Neural cell (in vitro differentiated cells): ENCODE results near the gene SERPINA6. TPM values are rescaled to one million over a fixed set of nuclear protein-coding genes. Genes with fewer than 3 reads are reported as not detected.
"Not testable (repeated sequence)": the region's sequence is repeated elsewhere in the genome, so short reads cannot be mapped to it uniquely, and the experiment has no call there.

ENCODE experiments used
- H2AFZ ChIP-seq: fragments of 200-600, 300-800 bp; sonication (generic), shearing (Covaris generic); 2 replicates; pipeline ENCODE4 v1.6.0; 2014; ENCODE audit warnings: low read depth, mild to moderate bottlenecking, antibody characterized with exemption, low read length, moderate library complexity
- H3F3A ChIP-seq: fragments of 200-600 bp; shearing (Covaris generic); 2 replicates; pipeline ENCODE4 v1.6.1; 2016; ENCODE audit warnings: mild to moderate bottlenecking, moderate library complexity, mixed read lengths, antibody characterized with exemption, low read length; ENCODE audit not compliant: insufficient read depth, poor library complexity, severe bottlenecking
- H3K27ac ChIP-seq: fragments of 200-600, 300-800 bp; sonication (generic), shearing (Covaris generic); 2 replicates; pipeline ENCODE4 v1.5.1; 2014; ENCODE audit warnings: mild to moderate bottlenecking, low read length, moderate library complexity
- H3K27me3 ChIP-seq: fragments of 300-800, 200-600 bp; sonication (generic), shearing (Covaris generic); 2 replicates; pipeline ENCODE4 v1.6.0; 2014; ENCODE audit warnings: mild to moderate bottlenecking, low read depth, low read length, moderate library complexity; ENCODE audit not compliant: insufficient read depth
- H3K36me3 ChIP-seq: fragments of 300-800, 200-600 bp; sonication (generic), shearing (Covaris generic); 2 replicates; pipeline ENCODE4 v1.5.1; 2014; ENCODE audit warnings: mild to moderate bottlenecking, antibody characterized with exemption, low read length, moderate library complexity; ENCODE audit not compliant: insufficient read depth
- H3K4me2 ChIP-seq: fragments of 300-800, 200-600 bp; sonication (generic), shearing (Covaris generic); 2 replicates; pipeline ENCODE4 v1.6.0; 2014; ENCODE audit warnings: mild to moderate bottlenecking, low read length
- H3K4me3 ChIP-seq: fragments of 300-800, 200-600 bp; sonication (generic), shearing (Covaris generic); 2 replicates; pipeline ENCODE4 v1.5.1; 2014; ENCODE audit warnings: mild to moderate bottlenecking, low read length, moderate library complexity
- H3K79me2 ChIP-seq: fragments of 200-600 bp; shearing (Covaris generic); replicated peaks from 2 replicates; pipeline ENCODE4 v1.6.0; 2014; ENCODE audit warnings: mild to moderate bottlenecking, low read length, moderate library complexity; ENCODE audit not compliant: insufficient read depth
- H3K9ac ChIP-seq: fragments of 300-800, 200-600 bp; sonication (generic), shearing (Covaris generic); 2 replicates; pipeline ENCODE4 v1.6.1; 2016; ENCODE audit warnings: mild to moderate bottlenecking, low read length, mixed read lengths
- H3K9me2 ChIP-seq: fragments of 200-600 bp; shearing (Covaris generic); 2 replicates; pipeline ENCODE4 v1.6.1; 2016; ENCODE audit warnings: mild to moderate bottlenecking, low read length, mixed read lengths; ENCODE audit not compliant: insufficient read depth
- H3K9me3 ChIP-seq: fragments of 200-600, 300-800 bp; sonication (generic), shearing (Covaris generic); 2 replicates; pipeline ENCODE4 v1.6.1; 2016; ENCODE audit warnings: mild to moderate bottlenecking, mixed run types, low read length, moderate library complexity, mixed read lengths
- H4K20me1 ChIP-seq: fragments of 200-600 bp; shearing (Covaris generic); 2 replicates; pipeline ENCODE4 v1.6.1; 2016; ENCODE audit warnings: mild to moderate bottlenecking, mixed run types; ENCODE audit not compliant: insufficient read depth
- EP300 ChIP-seq: fragments of 450-650 bp; conservative IDR thresholded peaks from 2 replicates; pipeline ENCODE4 v1.6.1; 2014; ENCODE audit warnings: antibody characterized with exemption, mild to moderate bottlenecking, moderate library complexity; ENCODE audit not compliant: poor library complexity, severe bottlenecking
- EZH2 ChIP-seq: fragments of 200-600, 300-800 bp; shearing (Covaris generic), sonication (generic); IDR thresholded peaks from 2 replicates; pipeline ENCODE4 v1.6.1; 2014; ENCODE audit warnings: antibody characterized with exemption, low read length, borderline replicate concordance, mild to moderate bottlenecking; ENCODE audit not compliant: insufficient read depth, poor library complexity, severe bottlenecking
- MXI1 ChIP-seq: fragments of 450-650 bp; conservative IDR thresholded peaks from 2 replicates; pipeline ENCODE4 v1.6.1; 2014; ENCODE audit warnings: antibody characterized with exemption, mild to moderate bottlenecking; ENCODE audit not compliant: poor library complexity, severe bottlenecking
- POLR2AphosphoS5 ChIP-seq: IDR thresholded peaks from 2 replicates; pipeline ENCODE4 v1.6.1; 2012
- RAD21 ChIP-seq: fragments of 450-650 bp; conservative IDR thresholded peaks from 2 replicates; pipeline ENCODE4 v1.6.1; 2014; ENCODE audit warnings: antibody characterized with exemption, mild to moderate bottlenecking, moderate library complexity
- SMC3 ChIP-seq: fragments of 450-650 bp; conservative IDR thresholded peaks from 2 replicates; pipeline ENCODE4 v1.6.1; 2014; ENCODE audit warnings: antibody characterized with exemption, mild to moderate bottlenecking, moderate library complexity; ENCODE audit not compliant: poor library complexity
- TAF1 ChIP-seq: IDR thresholded peaks from 2 replicates; pipeline ENCODE4 v1.6.1; 2012; ENCODE audit warnings: low read depth
- polyA plus RNA-seq: library from polyadenylated mRNA; depleted of rRNA; stranded (reverse); fragments of >200 nt; gene quantifications from 2 replicates; pipeline ENCODE4 v1.2.3, GENCODE V29; 2014
- TF ChIP-seq, protein P1 (sequence below): IDR thresholded peaks from 2 replicates; pipeline ENCODE4 v1.6.1; 2012; ENCODE audit warnings: borderline replicate concordance
- TF ChIP-seq, protein P2 (sequence below): fragments of 450-650 bp; IDR thresholded peaks from 2 replicates; pipeline ENCODE4 v1.5.1; 2014; ENCODE audit warnings: antibody characterized with exemption, mild to moderate bottlenecking, moderate library complexity; ENCODE audit not compliant: poor library complexity, severe bottlenecking

Gene SERPINA6
- polyA plus RNA-seq, 1 donor from 2014 or later: not detected

DNA sequence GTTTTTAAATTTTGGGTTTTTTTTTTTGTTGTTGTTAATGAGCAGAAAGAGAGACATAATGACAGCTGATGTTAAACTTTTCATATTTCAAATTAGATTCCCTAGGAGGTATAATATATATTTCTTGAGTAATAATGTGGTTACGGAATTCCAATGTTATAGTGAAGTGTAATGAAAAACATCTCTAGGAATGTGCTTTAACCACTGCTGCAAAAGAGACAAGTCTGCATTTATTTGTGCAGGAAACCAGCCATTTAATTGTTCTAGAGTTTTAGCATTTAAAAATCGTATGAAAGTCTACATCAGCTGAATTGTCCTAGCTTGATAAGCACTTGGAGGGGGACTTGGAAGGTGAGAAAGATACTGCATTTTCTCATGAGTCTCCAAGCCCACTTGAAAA lies 44.4 kb downstream of the SERPINA6 start:
- H3K4me3 ChIP-seq: no peak overlapping the region
- no peak overlapping the region for H3K27ac ChIP-seq
- H3K9me3 ChIP-seq: no peaks in the 10 kb centered on the region
- H3K9ac ChIP-seq: no peak overlapping the region
- no peaks in the 10 kb centered on the region for H3F3A ChIP-seq
- H4K20me1 ChIP-seq: no peaks in the 10 kb centered on the region
- H3K36me3 ChIP-seq: no peaks in the 10 kb centered on the region
- TF ChIP-seq EZH2 (no peak), TAF1 (no peak), SMC3 (no peak), EP300 (no peak)
- no peak overlapping the region for H3K4me2 ChIP-seq
- no peaks in the 10 kb centered on the region for H3K27me3 ChIP-seq
- H2AFZ ChIP-seq: no peak overlapping the region
- no peaks in the 10 kb centered on the region for H3K9me2 ChIP-seq
- H3K79me2 ChIP-seq: no peaks in the 10 kb centered on the region

DNA sequence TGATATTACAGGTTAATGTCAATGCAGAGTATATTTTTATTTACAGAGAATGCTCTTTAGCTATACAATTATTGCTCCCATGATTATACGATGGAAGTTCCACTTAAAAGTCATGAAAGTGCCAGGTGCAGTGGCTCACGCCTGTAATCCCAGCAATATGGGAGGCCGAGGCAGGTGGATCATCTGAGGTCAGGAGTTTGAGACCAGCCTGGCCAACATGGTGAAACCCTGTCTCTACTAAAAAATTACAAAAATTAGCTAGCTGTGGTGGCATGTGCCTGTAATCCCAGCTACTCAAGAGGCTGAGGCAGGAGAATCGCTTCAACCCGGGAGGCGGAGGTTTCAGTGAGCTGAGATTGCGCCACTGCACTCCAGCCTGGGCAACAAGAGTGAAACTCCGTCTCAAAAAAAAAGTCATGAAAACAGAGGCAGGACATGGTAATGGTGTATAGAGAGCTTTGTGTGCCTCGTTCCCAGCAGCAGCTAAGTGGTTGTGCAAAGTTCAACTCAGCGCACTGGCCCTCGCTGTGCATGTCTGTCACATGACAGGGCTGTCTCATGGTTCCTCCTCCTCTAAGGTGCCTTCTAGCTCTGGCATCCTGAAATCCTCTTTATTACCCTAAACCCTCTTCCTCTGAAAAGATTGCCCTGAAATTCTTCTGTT lies 46.1 kb downstream of the SERPINA6 start:
- H3K27ac ChIP-seq, H3K9me3 ChIP-seq, H3K4me3 ChIP-seq, H3K79me2 ChIP-seq, H3K9ac ChIP-seq, H3F3A ChIP-seq, H4K20me1 ChIP-seq, H2AFZ ChIP-seq, H3K4me2 ChIP-seq, H3K9me2 ChIP-seq, H3K27me3 ChIP-seq, H3K36me3 ChIP-seq: not testable (repeated sequence)

DNA sequence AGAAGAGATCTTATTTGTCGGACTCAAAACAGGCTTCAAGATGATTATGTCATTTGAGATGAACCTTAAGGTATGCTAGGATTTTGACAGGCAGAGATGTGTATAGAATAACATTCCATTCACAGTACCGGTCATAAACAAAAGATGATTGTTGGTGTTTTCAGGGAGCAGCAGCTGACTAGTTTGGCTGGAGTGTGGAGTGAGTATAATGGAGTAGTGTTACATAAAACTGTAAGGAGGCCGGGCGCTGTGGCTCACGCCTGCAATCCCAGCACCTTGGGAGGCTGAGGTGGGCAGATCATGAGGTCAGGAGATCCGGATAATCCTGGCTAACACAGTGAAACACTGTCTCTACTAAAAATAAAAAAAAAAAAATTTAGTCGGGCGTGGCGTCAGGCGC lies 54.0 kb downstream of the SERPINA6 start:
- Histone ChIP-seq H3K79me2 (no peaks in the 10 kb centered on the region), H3K36me3 (no peaks in the 10 kb centered on the region), H3K27me3 (no peaks in the 10 kb centered on the region), H3F3A (no peaks in the 10 kb centered on the region), H2AFZ (no peak overlapping the region), H3K9me2 (no peaks in the 10 kb centered on the region), H3K4me2 (no peak overlapping the region), H3K9ac (no peak overlapping the region), H3K27ac (no peak overlapping the region), H3K4me3 (no peak overlapping the region), H4K20me1 (no peaks in the 10 kb centered on the region), H3K9me3 (no peaks in the 10 kb centered on the region)
- TF ChIP-seq EZH2: no peak

DNA sequence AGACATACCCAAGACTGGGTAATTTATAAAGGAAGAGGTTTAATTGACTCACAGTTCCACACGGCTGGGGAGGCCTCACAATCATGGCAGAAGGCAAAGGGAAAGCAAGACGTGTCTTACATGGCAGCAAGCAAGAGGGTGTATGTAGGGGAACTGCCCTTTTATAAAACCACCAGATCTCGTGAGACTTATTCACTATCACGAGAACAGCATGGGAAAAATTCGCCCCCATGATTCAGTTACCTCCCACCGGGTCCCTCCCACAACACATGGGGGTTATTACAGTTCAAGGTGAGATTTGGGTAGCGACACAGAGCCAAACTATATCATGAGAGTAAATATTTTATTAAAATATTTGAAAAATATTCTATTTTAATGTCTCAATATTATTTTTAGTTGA lies 54.6 kb downstream of the SERPINA6 start:
- H3K27me3 ChIP-seq, H3K9me3 ChIP-seq, H3K27ac ChIP-seq, H3K9me2 ChIP-seq, H3K36me3 ChIP-seq, H3K4me2 ChIP-seq, H3K79me2 ChIP-seq, H4K20me1 ChIP-seq, H3F3A ChIP-seq, H3K9ac ChIP-seq, H2AFZ ChIP-seq, H3K4me3 ChIP-seq: not testable (repeated sequence)

DNA sequence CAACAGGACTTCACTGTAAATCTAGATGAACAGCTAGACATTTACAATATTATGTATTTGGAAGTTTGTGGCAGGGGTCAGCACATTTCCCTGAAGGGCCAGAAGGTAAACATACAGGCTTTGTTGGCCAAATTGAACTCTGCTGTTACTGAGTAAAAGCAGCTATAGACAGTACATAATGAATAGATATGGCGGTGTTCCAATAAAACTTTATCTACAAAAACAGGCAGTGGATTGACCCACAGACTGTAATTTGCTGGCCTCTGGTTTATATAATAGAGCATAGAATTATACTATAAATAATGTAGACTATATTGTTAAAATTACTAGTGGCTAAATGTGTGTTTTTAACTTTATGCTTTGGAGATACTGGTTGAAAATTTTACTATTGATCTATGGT lies 55.8 kb downstream of the SERPINA6 start:
- no peak overlapping the region for H3K4me3 ChIP-seq
- no peak for TF ChIP-seq RAD21
- TF ChIP-seq, protein P1, sequence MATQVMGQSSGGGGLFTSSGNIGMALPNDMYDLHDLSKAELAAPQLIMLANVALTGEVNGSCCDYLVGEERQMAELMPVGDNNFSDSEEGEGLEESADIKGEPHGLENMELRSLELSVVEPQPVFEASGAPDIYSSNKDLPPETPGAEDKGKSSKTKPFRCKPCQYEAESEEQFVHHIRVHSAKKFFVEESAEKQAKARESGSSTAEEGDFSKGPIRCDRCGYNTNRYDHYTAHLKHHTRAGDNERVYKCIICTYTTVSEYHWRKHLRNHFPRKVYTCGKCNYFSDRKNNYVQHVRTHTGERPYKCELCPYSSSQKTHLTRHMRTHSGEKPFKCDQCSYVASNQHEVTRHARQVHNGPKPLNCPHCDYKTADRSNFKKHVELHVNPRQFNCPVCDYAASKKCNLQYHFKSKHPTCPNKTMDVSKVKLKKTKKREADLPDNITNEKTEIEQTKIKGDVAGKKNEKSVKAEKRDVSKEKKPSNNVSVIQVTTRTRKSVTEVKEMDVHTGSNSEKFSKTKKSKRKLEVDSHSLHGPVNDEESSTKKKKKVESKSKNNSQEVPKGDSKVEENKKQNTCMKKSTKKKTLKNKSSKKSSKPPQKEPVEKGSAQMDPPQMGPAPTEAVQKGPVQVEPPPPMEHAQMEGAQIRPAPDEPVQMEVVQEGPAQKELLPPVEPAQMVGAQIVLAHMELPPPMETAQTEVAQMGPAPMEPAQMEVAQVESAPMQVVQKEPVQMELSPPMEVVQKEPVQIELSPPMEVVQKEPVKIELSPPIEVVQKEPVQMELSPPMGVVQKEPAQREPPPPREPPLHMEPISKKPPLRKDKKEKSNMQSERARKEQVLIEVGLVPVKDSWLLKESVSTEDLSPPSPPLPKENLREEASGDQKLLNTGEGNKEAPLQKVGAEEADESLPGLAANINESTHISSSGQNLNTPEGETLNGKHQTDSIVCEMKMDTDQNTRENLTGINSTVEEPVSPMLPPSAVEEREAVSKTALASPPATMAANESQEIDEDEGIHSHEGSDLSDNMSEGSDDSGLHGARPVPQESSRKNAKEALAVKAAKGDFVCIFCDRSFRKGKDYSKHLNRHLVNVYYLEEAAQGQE: no peak
- TF ChIP-seq SMC3: no peak
- no peak for TF ChIP-seq EZH2
- TF ChIP-seq EP300: no peak
- TF ChIP-seq TAF1: no peak
- TF ChIP-seq, protein P2, sequence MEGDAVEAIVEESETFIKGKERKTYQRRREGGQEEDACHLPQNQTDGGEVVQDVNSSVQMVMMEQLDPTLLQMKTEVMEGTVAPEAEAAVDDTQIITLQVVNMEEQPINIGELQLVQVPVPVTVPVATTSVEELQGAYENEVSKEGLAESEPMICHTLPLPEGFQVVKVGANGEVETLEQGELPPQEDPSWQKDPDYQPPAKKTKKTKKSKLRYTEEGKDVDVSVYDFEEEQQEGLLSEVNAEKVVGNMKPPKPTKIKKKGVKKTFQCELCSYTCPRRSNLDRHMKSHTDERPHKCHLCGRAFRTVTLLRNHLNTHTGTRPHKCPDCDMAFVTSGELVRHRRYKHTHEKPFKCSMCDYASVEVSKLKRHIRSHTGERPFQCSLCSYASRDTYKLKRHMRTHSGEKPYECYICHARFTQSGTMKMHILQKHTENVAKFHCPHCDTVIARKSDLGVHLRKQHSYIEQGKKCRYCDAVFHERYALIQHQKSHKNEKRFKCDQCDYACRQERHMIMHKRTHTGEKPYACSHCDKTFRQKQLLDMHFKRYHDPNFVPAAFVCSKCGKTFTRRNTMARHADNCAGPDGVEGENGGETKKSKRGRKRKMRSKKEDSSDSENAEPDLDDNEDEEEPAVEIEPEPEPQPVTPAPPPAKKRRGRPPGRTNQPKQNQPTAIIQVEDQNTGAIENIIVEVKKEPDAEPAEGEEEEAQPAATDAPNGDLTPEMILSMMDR: no peak
- TF ChIP-seq POLR2AphosphoS5: no peak
- no peak for TF ChIP-seq MXI1
- H3K79me2 ChIP-seq: no peaks in the 10 kb centered on the region
- H3F3A ChIP-seq: no peaks in the 10 kb centered on the region
- H2AFZ ChIP-seq: no peak overlapping the region
- no peaks in the 10 kb centered on the region for H3K27me3 ChIP-seq
- no peaks in the 10 kb centered on the region for H4K20me1 ChIP-seq
- no peaks in the 10 kb centered on the region for H3K36me3 ChIP-seq
- no peak overlapping the region for H3K27ac ChIP-seq
- no peak overlapping the region for H3K4me2 ChIP-seq
- no peaks in the 10 kb centered on the region for H3K9me3 ChIP-seq
- no peak overlapping the region for H3K9ac ChIP-seq
- H3K9me2 ChIP-seq: no peaks in the 10 kb centered on the region
